SK-N-SH (cell line): ENCODE data around the gene IRF2. TPM values are rescaled to one million over a fixed set of nuclear protein-coding genes. Genes with fewer than 3 reads are reported as not detected.

Experiments
- CTCF ChIA-PET: fragments of 300-600, 350-600 bp; formaldehyde crosslinking; extraction: SDS; loops from one replicate; lab custom pipeline; 2021; lab: Yijun Ruan, JAX
- POLR2A ChIA-PET: fragments of 350-600 bp; sonication (Branson Sonifier 250); formaldehyde crosslinking; extraction: SDS; loops from one replicate; lab custom pipeline; 2020; ENCODE audit warnings: antibody characterized with exemption, inconsistent platforms; lab: Yijun Ruan, JAX
- DNase-seq: peaks from one replicate; pipeline ENCODE4 v3.0.0; 2012
- H2AFZ ChIP-seq: fragments of 200-600 bp; sonication (generic); 2 replicates; pipeline ENCODE4 v1.8.1; 2016; ENCODE audit warnings: antibody characterized with exemption, mild to moderate bottlenecking, low read depth
- H3F3A ChIP-seq: fragments of 200-600 bp; sonication (generic); replicated peaks from 2 replicates; pipeline ENCODE3; 2016; ENCODE audit warnings: antibody characterized with exemption, mild to moderate bottlenecking; ENCODE audit not compliant: insufficient read depth
- H3K27ac ChIP-seq, 2 experiments: fragments of 200-500 bp in 1 of 2; fragments of 200-600 bp in 1 of 2; sonication (Bioruptor generic) in 1 of 2; sonication (generic), shearing (Covaris generic) in 1 of 2; 2 replicates each; pipeline versions ENCODE4 v1.5.1 to v1.6.1; 2014 to 2016; ENCODE audit warnings: low read depth in 2 of 2, inconsistent platforms in 1 of 2, low read length in 1 of 2, mild to moderate bottlenecking in 1 of 2, mixed read lengths in 1 of 2
- H3K27me3 ChIP-seq: fragments of 200-600 bp; sonication (generic), shearing (Covaris generic); 2 replicates; pipeline ENCODE4 v1.6.1; 2016; ENCODE audit warnings: mixed run types; ENCODE audit not compliant: insufficient read depth
- H3K36me3 ChIP-seq, 2 experiments: fragments of 200-500 bp in 1 of 2; fragments of 200-600 bp in 1 of 2; sonication (Bioruptor generic) in 1 of 2; sonication (generic) in 1 of 2; replicated peaks in 1 of 2; 2 replicates each; pipeline versions ENCODE3 to v1.5.1; 2014 to 2016; ENCODE audit warnings: low read length in 1 of 2, mild to moderate bottlenecking in 1 of 2; ENCODE audit not compliant: insufficient read depth in 2 of 2, control insufficient read depth in 1 of 2
- H3K4me1 ChIP-seq, 2 experiments: fragments of 200-500 bp in 1 of 2; fragments of 200-600 bp in 1 of 2; sonication (Bioruptor generic) in 1 of 2; sonication (generic), shearing (Covaris generic) in 1 of 2; 2 replicates each; pipeline versions ENCODE4 v1.5.1 to v1.6.1; 2014 to 2016; ENCODE audit warnings: low read depth in 1 of 2, low read length in 1 of 2, mixed run types in 1 of 2; ENCODE audit not compliant: insufficient read depth in 2 of 2, control insufficient read depth in 1 of 2
- H3K4me2 ChIP-seq: fragments of 200-600 bp; sonication (generic), shearing (Covaris generic); 2 replicates; pipeline ENCODE4 v1.6.1; 2017; ENCODE audit warnings: mixed run types
- H3K4me3 ChIP-seq, 2 experiments: fragments of 200-500 bp in 1 of 2; fragments of 200-600 bp in 1 of 2; sonication (Bioruptor generic) in 1 of 2; sonication (generic), shearing (Covaris generic) in 1 of 2; 2 replicates each; pipeline versions ENCODE4 v1.5.1 to v1.8.1; 2014 to 2016; ENCODE audit warnings: low read depth in 2 of 2, inconsistent platforms in 1 of 2, low read length in 1 of 2, mild to moderate bottlenecking in 1 of 2, mixed read lengths in 1 of 2, moderate library complexity in 1 of 2
- H3K79me2 ChIP-seq: fragments of 200-600 bp; sonication (generic); 2 replicates; pipeline ENCODE4 v1.8.1; 2017; ENCODE audit warnings: mild to moderate bottlenecking; ENCODE audit not compliant: insufficient read depth
- H3K9ac ChIP-seq: fragments of 200-600 bp; sonication (generic); 2 replicates; pipeline ENCODE4 v1.6.1; 2017; ENCODE audit warnings: mixed run types
- H3K9me2 ChIP-seq: fragments of 200-600 bp; sonication (generic); 2 replicates; pipeline ENCODE4 v1.6.1; 2017; ENCODE audit warnings: mixed run types
- H3K9me3 ChIP-seq: fragments of 200-600 bp; sonication (generic); 2 replicates; pipeline ENCODE4 v1.6.1; 2017; ENCODE audit warnings: mixed run types, mild to moderate bottlenecking, moderate library complexity
- H4K20me1 ChIP-seq: fragments of 200-600 bp; sonication (generic); 2 replicates; pipeline ENCODE4 v1.6.1; 2017; ENCODE audit warnings: mild to moderate bottlenecking, mixed run types; ENCODE audit not compliant: insufficient read depth
- ELF1 ChIP-seq: IDR thresholded peaks from 2 replicates; pipeline ENCODE4 v1.4.0; 2012
- EP300 ChIP-seq, 2 experiments: IDR thresholded peaks; 2 replicates each; pipeline versions ENCODE4 v1.4.0 to v1.6.1; 2012; ENCODE audit warnings: borderline replicate concordance in 1 of 2, low read depth in 1 of 2, low read length in 1 of 2
- EZH2phosphoT487 ChIP-seq: fragments of 200-600 bp; sonication (generic); IDR thresholded peaks from 2 replicates; pipeline ENCODE4 v1.6.1; 2017; ENCODE audit warnings: low read depth, mixed run types, mild to moderate bottlenecking, antibody characterized with exemption, moderate library complexity, borderline replicate concordance
- FOXM1 ChIP-seq: IDR thresholded peaks from 2 replicates; pipeline ENCODE4 v1.4.0; 2012; ENCODE audit warnings: low read depth, mild to moderate bottlenecking
- RXRA ChIP-seq: IDR thresholded peaks from 2 replicates; pipeline ENCODE4 v1.4.0; 2012; ENCODE audit warnings: low read depth, mild to moderate bottlenecking, borderline replicate concordance
- SIN3A ChIP-seq: IDR thresholded peaks from 2 replicates; pipeline ENCODE4 v1.6.1; 2012; ENCODE audit warnings: low read depth, mild to moderate bottlenecking, low read length, moderate library complexity, borderline replicate concordance
- TAF1 ChIP-seq: IDR thresholded peaks from 2 replicates; pipeline ENCODE4 v1.6.1; 2012; ENCODE audit warnings: low read depth, mild to moderate bottlenecking, low read length, moderate library complexity, borderline replicate concordance
- TCF12 ChIP-seq: IDR thresholded peaks from 2 replicates; pipeline ENCODE4 v1.4.0; 2012
- TEAD4 ChIP-seq: IDR thresholded peaks from 2 replicates; pipeline ENCODE4 v1.4.0; 2012; ENCODE audit warnings: mild to moderate bottlenecking, borderline replicate concordance; ENCODE audit not compliant: insufficient read depth
- WGBS: methylation state at CpG from one replicate; pipeline ENCODE4 v1.1.6; 2017; ENCODE audit warnings: low lambda C conversion rate; 5-methylcytosine and 5-hydroxymethylcytosine counted together
- polyA plus RNA-seq, 3 experiments: library from polyadenylated mRNA; depleted of rRNA; stranded (reverse); fragments of >200 nt; gene quantifications; 2 replicates each; pipeline ENCODE4 v1.2.3, GENCODE V29; 2012
- TF ChIP-seq, protein P1 (sequence below): IDR thresholded peaks from 2 replicates; pipeline ENCODE4 v1.4.0; 2012; ENCODE audit warnings: low read depth, borderline replicate concordance
- TF ChIP-seq, protein P2 (sequence below): IDR thresholded peaks from 2 replicates; pipeline ENCODE4; 2012

The IRF2 gene
- polyA plus RNA-seq, 1 of the 3 experiments (the other 2 are of a cell fraction): 23.3 TPM

DNA sequence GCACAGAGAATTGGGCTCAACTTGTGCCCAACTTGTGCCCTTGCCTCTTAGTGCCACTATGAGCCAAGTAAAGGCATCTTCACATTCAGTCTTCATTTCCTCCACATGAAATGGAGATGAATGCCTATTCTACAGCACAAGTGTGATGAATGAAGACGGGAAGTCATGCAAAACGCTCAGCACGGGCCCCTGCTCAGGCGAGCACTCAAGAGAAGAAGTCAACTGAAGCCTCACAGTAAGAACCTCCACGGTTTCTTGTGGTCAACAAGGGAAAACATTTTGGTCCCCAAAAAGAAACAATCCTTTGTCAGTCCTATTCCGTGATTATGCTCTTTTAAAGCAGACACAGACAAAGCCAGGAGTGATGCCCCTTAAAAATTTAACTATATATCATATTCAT lies 87.0 kb downstream of the IRF2 start:
- DNase-seq: no peak
- H3K4me1 ChIP-seq: peaks cover 12 to 29% of the 10 kb centered on the region in 2 experiments
- no peak overlapping the region for H2AFZ ChIP-seq
- H3K4me3 ChIP-seq: no peak overlapping the region
- H3K9me3 ChIP-seq: no peaks in the 10 kb centered on the region
- H3K4me2 ChIP-seq: no peak overlapping the region
- no peaks in the 10 kb centered on the region for H3K9me2 ChIP-seq
- H3K36me3 ChIP-seq: peaks cover 33 to 47% of the 10 kb centered on the region in 2 experiments
- H3K27ac ChIP-seq: no peak overlapping the region
- H3K79me2 ChIP-seq: no peaks in the 10 kb centered on the region
- H4K20me1 ChIP-seq: no peaks in the 10 kb centered on the region
- POLR2A ChIA-PET: no interaction called here
- 92% methylated on average over 6 of the region's 6 CpGs for WGBS
- no peak overlapping the region for H3K9ac ChIP-seq
- CTCF ChIA-PET: no interaction called here
- H3K27me3 ChIP-seq: no peaks in the 10 kb centered on the region
- peaks cover 19% of the 10 kb centered on the region for H3F3A ChIP-seq
- TF ChIP-seq TEAD4: no peak
- TF ChIP-seq, protein P1, sequence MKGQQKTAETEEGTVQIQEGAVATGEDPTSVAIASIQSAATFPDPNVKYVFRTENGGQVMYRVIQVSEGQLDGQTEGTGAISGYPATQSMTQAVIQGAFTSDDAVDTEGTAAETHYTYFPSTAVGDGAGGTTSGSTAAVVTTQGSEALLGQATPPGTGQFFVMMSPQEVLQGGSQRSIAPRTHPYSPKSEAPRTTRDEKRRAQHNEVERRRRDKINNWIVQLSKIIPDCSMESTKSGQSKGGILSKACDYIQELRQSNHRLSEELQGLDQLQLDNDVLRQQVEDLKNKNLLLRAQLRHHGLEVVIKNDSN: no peak
- TF ChIP-seq, protein P2, sequence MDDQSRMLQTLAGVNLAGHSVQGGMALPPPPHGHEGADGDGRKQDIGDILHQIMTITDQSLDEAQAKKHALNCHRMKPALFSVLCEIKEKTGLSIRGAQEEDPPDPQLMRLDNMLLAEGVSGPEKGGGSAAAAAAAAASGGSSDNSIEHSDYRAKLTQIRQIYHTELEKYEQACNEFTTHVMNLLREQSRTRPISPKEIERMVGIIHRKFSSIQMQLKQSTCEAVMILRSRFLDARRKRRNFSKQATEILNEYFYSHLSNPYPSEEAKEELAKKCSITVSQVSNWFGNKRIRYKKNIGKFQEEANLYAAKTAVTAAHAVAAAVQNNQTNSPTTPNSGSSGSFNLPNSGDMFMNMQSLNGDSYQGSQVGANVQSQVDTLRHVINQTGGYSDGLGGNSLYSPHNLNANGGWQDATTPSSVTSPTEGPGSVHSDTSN: no peak
- no peak for TF ChIP-seq TCF12
- no peak for TF ChIP-seq EP300 (IDR thresholded peaks at IDR 0.05; ENCODE audit: borderline replicate concordance in 1 of 2, low read depth in 1 of 2, low read length in 1 of 2)
- no peak for TF ChIP-seq SIN3A
- no peak for TF ChIP-seq RXRA
- no peak for TF ChIP-seq TAF1
- no peak for TF ChIP-seq FOXM1
- TF ChIP-seq EZH2phosphoT487: no peak

DNA sequence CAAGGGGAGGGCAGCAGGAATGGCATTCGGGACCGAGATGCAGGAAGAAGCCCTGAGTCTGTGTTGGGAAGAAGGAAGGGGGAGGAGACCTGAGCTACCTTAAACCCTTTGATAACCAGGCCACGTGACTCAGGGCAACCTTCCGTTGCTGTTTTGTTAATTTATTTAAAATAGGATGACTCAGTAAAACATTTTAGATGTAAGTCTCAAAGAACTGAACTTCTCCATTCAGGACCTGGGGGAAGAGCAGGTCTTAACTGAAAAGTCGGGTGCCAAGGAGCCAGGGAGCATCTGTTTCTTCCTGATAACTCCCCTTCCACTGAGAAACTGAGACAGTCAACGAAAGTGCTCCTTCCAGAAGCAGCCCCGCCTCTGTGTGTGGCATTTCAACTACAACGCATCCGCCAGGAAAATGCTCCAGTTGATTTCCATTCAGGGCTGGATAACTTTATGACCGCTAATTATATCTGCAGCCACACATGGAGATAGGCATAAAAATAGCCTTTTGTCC lies 88.0 kb downstream of the IRF2 start:
- ChIA-PET CTCF (no interaction called here), POLR2A (no interaction called here)
- H3K27ac ChIP-seq: no peak overlapping the region
- H3K4me1 ChIP-seq: peaks cover 12 to 30% of the 10 kb centered on the region in 2 experiments
- DNase-seq: no peak
- no peaks in the 10 kb centered on the region for H3K9me2 ChIP-seq
- H3K79me2 ChIP-seq: no peaks in the 10 kb centered on the region
- H3K9me3 ChIP-seq: no peaks in the 10 kb centered on the region
- no peak overlapping the region for H2AFZ ChIP-seq
- no peak overlapping the region for H3K4me2 ChIP-seq
- H3F3A ChIP-seq: peaks cover 19% of the 10 kb centered on the region
- H3K36me3 ChIP-seq: peaks cover 24 to 41% of the 10 kb centered on the region in 2 experiments
- WGBS: 86% methylated on average over 10 of the region's 10 CpGs
- H3K9ac ChIP-seq: no peak overlapping the region
- no peaks in the 10 kb centered on the region for H3K27me3 ChIP-seq
- TF ChIP-seq ELF1: no peak
- TF ChIP-seq, all 33 proteins: peak for 0
- H4K20me1 ChIP-seq: no peaks in the 10 kb centered on the region
- no peak overlapping the region for H3K4me3 ChIP-seq
